COLO668 (cell line): ENCODE data around the gene ATP8B2.

ENCODE experiments used
- DNase-seq: peaks from one replicate; lab custom pipeline; 2025; ENCODE audit not compliant: unreplicated experiment; lab: John Stamatoyannopoulos, UW

The ATP8B2 gene

GRCh38 chr1:154386643-154387352 is 61.5 kb downstream of the ATP8B2 start:
- DNase-seq: no peak

GRCh38 chr1:154391086-154391770 is 65.9 kb downstream of the ATP8B2 start:
- no peak for DNase-seq

GRCh38 chr1:154398141-154398540 is 72.8 kb downstream of the ATP8B2 start:
- DNase-seq: no peak

GRCh38 chr1:154398678-154399077 is 73.4 kb downstream of the ATP8B2 start:
- DNase-seq: no peak

- DNase-seq: no peak
Measured at GRCh38 chr1:154400381-154400801, 75.1 kb downstream of the ATP8B2 start.
